ENCODE results near the gene RIPPLY3.

Gene RIPPLY3, protein sequence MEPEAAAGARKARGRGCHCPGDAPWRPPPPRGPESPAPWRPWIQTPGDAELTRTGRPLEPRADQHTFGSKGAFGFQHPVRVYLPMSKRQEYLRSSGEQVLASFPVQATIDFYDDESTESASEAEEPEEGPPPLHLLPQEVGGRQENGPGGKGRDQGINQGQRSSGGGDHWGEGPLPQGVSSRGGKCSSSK

DNA sequence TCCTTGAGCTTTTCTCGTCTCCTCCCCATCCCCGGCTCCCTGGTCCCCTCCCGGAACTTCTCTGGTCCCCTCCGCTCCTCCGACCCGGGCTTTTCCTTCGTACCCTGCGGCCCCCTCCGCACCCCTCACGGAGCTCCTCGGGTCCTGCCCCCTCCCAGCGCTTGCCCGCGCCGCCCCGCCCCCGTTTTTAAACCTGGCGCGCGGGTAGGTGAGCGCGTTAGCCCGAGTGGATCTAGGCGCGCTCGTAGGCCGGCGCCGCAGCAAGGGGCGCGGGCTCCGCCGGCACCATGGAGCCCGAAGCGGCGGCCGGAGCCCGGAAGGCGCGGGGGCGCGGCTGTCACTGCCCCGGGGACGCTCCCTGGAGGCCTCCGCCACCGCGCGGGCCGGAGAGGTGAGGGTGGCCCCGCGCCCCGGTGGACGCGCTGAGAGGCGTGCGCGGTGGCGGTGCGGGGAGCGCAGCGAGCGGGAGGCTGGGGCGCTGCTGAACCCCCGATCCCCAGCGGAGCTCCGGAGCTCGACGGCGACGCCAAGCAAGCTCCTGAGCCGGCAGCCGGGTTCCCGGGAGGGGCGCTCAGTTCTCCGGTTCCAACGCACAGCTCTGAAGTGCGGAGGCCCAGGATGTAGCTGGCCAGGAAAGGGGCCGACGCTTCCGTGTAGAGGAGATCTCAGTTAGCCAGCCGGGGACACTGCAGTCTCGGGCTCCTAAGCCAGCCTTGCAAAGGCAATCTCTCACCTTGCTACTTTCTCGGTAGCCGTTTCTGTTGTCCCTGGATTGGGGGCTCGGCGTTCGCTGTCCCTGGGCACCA, at the start of gene RIPPLY3:
Gene RIPPLY3 (plus strand): TSS at position 217 of the 806 bp plus-strand sequence. CDS start 71 bp downstream, at position 288.
- Histone ChIP-seq H3K4me3 (no peak within 1 kb of the TSS), H3K9me3 (no peaks in the 10 kb centered on the region), H3K27me3 (ENCODE audit: low read depth) (no peaks in the 10 kb centered on the region), H3K36me3 (replicated peaks) (no peaks in the 10 kb centered on the region), H3K4me1 (peaks cover 4% of the 10 kb centered on the region)
- in situ Hi-C loops (cut with MboI; ENCODE audit: low sequenced_read_pairs): no loop called here
- DNase-seq (ENCODE audit: low spot score in 2 of 2): no peak

- H3K27me3 ChIP-seq (ENCODE audit: low read depth): no peaks in the 10 kb centered on the region
- H3K4me1 ChIP-seq: peaks cover 5% of the 10 kb centered on the region; the same call in 1 of the 2 replicates
- H3K9me3 ChIP-seq: no peaks in the 10 kb centered on the region
- DNase-seq (ENCODE audit: low spot score in 2 of 2): no peak
- H3K4me3 ChIP-seq: no peak overlapping the region
- in situ Hi-C loops (cut with MboI; ENCODE audit: low sequenced_read_pairs): no loop called here
- H3K36me3 ChIP-seq (replicated peaks): no peaks in the 10 kb centered on the region
Measured at GRCh38 chr21:36959020-36959835, 47.3 kb upstream of the RIPPLY3 start.

GRCh38 chr21:36960676-36961284, 45.7 kb upstream of the RIPPLY3 start:
- no peaks in the 10 kb centered on the region for H3K36me3 ChIP-seq (replicated peaks)
- H3K4me3 ChIP-seq: no peak overlapping the region
- DNase-seq (ENCODE audit: low spot score in 2 of 2): no peak
- H3K9me3 ChIP-seq: no peaks in the 10 kb centered on the region
- in situ Hi-C loops (cut with MboI; ENCODE audit: low sequenced_read_pairs): no loop called here
- H3K4me1 ChIP-seq: peaks cover 12% of the 10 kb centered on the region
- H3K27me3 ChIP-seq (ENCODE audit: low read depth): no peaks in the 10 kb centered on the region

DNA sequence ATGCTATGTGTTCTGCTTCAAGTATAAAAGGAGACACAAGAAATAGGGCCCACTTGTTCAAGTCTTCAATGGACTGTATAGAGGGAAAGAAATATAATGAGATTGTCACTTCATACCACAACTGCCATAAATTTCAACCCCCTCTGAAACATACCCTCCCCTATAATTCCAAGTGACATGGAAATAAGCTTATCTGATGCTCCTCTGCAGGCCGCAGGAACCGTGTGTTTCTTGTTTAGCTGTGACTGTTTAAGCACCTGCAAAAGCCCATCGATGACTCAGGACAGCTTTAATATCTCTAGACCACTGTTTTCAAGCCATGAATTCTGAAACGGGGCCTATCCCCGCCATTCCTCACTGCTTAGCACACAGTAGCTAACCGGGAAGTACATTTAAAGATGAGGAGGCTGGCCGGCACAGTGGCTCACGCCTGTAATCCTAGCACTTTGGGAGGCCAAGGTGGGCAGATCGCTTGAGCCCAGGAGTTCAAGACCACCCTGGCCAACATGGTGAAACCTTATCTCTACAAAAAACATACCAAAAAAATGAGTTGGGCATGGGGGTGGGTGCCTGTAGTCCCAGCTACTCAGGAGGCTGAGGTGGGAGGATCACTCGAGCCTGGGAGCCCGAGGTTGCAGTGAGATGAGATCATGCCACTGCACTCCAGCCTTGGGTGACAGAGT, 44.3 kb upstream of the RIPPLY3 start:
- Histone ChIP-seq H3K27me3 (ENCODE audit: low read depth) (no peaks in the 10 kb centered on the region), H3K4me1 (peaks cover 12% of the 10 kb centered on the region), H3K36me3 (replicated peaks) (no peaks in the 10 kb centered on the region), H3K9me3 (no peaks in the 10 kb centered on the region), H3K4me3 (no peak overlapping the region)
- no peak for DNase-seq (ENCODE audit: low spot score in 2 of 2)
- in situ Hi-C loops (cut with MboI; ENCODE audit: low sequenced_read_pairs): no loop called here

DNA sequence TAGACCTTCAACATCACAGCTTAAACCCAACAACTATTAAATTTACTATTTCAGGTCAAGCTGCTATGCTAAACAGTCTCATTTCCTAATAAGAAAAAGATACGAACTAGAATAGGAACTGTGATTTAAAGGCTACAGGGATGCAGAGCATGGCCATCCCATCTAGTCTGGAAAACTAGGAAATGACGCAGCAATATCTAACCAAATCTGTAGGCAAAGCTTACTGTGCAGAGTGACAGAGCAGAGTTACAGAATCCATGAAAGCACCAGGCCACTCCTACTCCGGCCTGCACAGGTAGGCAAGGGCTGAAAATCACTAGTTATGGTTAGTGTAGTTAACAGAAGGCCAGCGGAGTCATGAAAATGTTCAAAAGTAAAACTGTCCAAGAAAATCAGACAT, 42.1 kb upstream of the RIPPLY3 start:
- no peaks in the 10 kb centered on the region for H3K27me3 ChIP-seq (ENCODE audit: low read depth)
- H3K4me1 ChIP-seq: peaks cover 12% of the 10 kb centered on the region
- H3K36me3 ChIP-seq (replicated peaks): no peaks in the 10 kb centered on the region
- no peak overlapping the region for H3K4me3 ChIP-seq
- DNase-seq (ENCODE audit: low spot score in 2 of 2): no peak
- in situ Hi-C loops (cut with MboI; ENCODE audit: low sequenced_read_pairs): no loop called here
- no peaks in the 10 kb centered on the region for H3K9me3 ChIP-seq

DNA sequence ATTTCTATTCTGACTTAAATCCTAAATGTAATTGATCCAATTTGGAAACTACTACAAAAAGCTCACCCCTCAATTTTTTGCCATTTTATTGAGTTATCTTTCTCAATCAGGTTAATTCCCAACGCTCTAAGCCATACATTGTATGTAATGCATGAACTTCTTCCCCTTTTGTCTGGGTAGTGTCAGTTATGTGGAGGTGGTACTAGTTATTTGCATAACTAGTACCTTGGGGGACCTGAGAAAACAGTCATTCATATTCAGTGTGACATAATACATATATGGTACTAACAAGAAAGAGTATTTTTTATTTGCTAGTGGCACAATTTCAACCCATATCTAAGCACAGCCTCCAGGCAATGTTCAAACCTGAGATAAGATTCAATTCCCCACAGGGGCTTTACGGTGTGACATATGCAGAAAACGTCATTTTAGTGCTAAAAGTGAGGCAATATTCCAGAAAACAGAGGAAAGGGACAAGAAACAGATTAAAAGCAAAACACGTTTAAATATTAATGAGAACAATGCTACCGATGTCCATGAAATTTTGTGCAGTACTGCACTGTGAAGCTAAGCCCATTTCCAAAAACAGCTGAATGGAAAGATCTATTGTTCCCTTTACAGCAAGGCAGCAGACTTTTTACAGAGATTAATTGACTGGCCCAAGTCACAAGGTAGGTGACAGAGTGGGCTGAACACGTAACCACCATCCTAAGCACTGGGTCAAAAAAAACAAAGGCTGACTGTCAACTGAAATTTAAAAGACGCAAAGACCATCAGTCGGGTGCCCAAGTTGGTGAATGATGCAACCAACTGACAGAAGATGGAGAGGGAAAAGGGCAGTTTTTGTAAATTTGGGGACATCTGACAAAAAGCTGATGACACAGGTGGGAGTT, 41.4 kb upstream of the RIPPLY3 start:
- Histone ChIP-seq H3K4me3 (peak overlapping the region; percentile 66), H3K36me3 (replicated peaks) (no peaks in the 10 kb centered on the region), H3K9me3 (no peaks in the 10 kb centered on the region), H3K4me1 (peaks cover 12% of the 10 kb centered on the region), H3K27me3 (ENCODE audit: low read depth) (no peaks in the 10 kb centered on the region)
- in situ Hi-C loops (cut with MboI; ENCODE audit: low sequenced_read_pairs): no loop called here
- DNase-seq (ENCODE audit: low spot score in 2 of 2): peak in 1 of 2 experiments; percentile 69

GRCh38 chr21:36965720-36966065, 40.8 kb upstream of the RIPPLY3 start:
- no peaks in the 10 kb centered on the region for H3K27me3 ChIP-seq (ENCODE audit: low read depth)
- in situ Hi-C loops (cut with MboI; ENCODE audit: low sequenced_read_pairs): no loop called here
- H3K4me1 ChIP-seq: peaks cover 12% of the 10 kb centered on the region
- no peaks in the 10 kb centered on the region for H3K36me3 ChIP-seq (replicated peaks)
- no peak for DNase-seq (ENCODE audit: low spot score in 2 of 2)
- peak overlapping the region; percentile 66 for H3K4me3 ChIP-seq
- no peaks in the 10 kb centered on the region for H3K9me3 ChIP-seq

DNA sequence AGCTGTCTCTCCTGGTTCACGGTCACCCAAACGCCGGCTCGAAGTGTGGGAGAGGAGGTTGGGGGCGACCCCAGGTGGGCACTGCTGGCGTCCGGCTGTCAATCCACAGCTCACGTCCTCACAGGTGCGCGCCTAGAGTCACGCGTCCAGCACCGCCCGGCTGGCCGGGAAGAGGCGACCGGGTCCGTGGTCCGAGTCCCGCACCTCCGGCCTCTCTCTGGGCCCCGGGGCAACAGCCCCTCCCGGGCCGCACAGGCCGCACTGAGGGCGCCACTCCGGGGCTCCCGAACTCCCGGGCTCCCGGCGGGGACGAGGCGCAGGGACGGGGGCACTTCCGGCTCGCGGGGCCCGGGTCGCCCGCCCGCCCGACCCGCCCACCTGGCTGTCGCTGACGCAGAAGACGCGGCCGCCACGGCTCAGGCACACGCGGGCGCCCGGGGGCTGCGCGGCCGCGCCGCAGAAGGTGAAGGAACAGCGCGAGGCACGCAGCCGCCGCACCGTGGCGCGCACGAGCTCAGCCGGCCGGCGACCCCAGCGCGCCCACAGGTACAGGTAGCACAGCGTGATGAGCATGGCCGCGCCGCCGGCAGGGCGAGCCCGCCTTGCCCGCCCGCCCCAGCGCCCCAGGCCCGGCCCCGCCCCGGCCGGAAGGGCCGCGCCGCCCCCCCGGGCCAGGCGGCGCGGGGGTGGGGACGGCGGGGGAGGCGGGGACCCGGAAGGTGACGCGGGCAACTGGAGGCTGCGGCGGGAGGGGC, 40.3 kb upstream of the RIPPLY3 start, which contains the start of gene HLCS:
Gene HLCS (minus strand): TSS at position 604 of the 755 bp plus-strand sequence. CDS start 31 bp downstream, at position 573.
- H3K27me3 ChIP-seq (ENCODE audit: low read depth): no peaks in the 10 kb centered on the region
- in situ Hi-C loops (cut with MboI; ENCODE audit: low sequenced_read_pairs): no loop called here
- no peaks in the 10 kb centered on the region for H3K36me3 ChIP-seq (replicated peaks)
- H3K9me3 ChIP-seq: no peaks in the 10 kb centered on the region
- H3K4me1 ChIP-seq: peaks cover 12% of the 10 kb centered on the region
- DNase-seq (ENCODE audit: low spot score in 2 of 2): peak; percentile 52 to 77
- peak within 1 kb of the TSS; percentile 66 for H3K4me3 ChIP-seq

GRCh38 chr21:36966821-36967768, 39.4 kb upstream of the RIPPLY3 start:
- in situ Hi-C loops (cut with MboI; ENCODE audit: low sequenced_read_pairs): no loop called here
- Histone ChIP-seq H3K4me1 (peaks cover 12% of the 10 kb centered on the region), H3K9me3 (no peaks in the 10 kb centered on the region), H3K27me3 (ENCODE audit: low read depth) (no peaks in the 10 kb centered on the region), H3K36me3 (replicated peaks) (no peaks in the 10 kb centered on the region), H3K4me3 (peak overlapping the region; percentile 34)
- DNase-seq (ENCODE audit: low spot score in 2 of 2): no peak

- Histone ChIP-seq H3K27me3 (ENCODE audit: low read depth) (no peaks in the 10 kb centered on the region), H3K9me3 (no peaks in the 10 kb centered on the region), H3K4me3 (no peak overlapping the region), H3K36me3 (replicated peaks) (no peaks in the 10 kb centered on the region), H3K4me1 (peaks cover 7% of the 10 kb centered on the region; the same call in 1 of the 2 replicates)
- no peak for DNase-seq (ENCODE audit: low spot score in 2 of 2)
- in situ Hi-C loops (cut with MboI; ENCODE audit: low sequenced_read_pairs): no loop called here
Measured at GRCh38 chr21:36968414-36968813, 38.1 kb upstream of the RIPPLY3 start.

DNA sequence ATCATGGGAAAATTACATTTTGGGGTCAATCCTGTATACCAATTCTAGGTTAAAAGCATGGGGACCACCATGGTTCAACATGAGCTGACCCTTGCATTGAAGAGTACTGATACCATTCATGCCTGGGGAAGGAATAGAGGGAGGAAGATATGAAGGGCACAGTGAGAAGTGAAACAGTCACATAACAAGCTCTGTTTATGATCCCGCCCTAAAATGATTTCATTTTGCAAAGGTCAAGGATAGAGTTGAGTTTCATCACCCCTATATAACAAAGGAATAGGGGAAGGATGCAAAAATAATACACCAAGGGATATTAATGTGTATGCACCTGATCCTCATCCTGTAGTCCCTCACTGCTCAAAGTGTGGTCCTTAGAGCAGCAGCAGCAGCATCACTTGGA, 37.5 kb upstream of the RIPPLY3 start:
- no peaks in the 10 kb centered on the region for H3K9me3 ChIP-seq
- in situ Hi-C loops (cut with MboI; ENCODE audit: low sequenced_read_pairs): no loop called here
- no peaks in the 10 kb centered on the region for H3K36me3 ChIP-seq (replicated peaks)
- H3K4me1 ChIP-seq: peaks cover 7% of the 10 kb centered on the region; the same call in 1 of the 2 replicates
- H3K27me3 ChIP-seq (ENCODE audit: low read depth): no peaks in the 10 kb centered on the region
- DNase-seq (ENCODE audit: low spot score in 2 of 2): no peak
- H3K4me3 ChIP-seq: no peak overlapping the region

All from HAP-1 (cell line).